IPS-NIHi11 (cell line): ENCODE data around the gene RHNO1.

Experiments
- DNase-seq: peaks from one replicate; pipeline ENCODE4 v3.0.0; 2012; ENCODE audit warnings: mixed read lengths, low spot score

RHNO1 gene, protein sequence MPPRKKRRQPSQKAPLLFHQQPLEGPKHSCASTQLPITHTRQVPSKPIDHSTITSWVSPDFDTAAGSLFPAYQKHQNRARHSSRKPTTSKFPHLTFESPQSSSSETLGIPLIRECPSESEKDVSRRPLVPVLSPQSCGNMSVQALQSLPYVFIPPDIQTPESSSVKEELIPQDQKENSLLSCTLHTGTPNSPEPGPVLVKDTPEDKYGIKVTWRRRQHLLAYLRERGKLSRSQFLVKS

DNA sequence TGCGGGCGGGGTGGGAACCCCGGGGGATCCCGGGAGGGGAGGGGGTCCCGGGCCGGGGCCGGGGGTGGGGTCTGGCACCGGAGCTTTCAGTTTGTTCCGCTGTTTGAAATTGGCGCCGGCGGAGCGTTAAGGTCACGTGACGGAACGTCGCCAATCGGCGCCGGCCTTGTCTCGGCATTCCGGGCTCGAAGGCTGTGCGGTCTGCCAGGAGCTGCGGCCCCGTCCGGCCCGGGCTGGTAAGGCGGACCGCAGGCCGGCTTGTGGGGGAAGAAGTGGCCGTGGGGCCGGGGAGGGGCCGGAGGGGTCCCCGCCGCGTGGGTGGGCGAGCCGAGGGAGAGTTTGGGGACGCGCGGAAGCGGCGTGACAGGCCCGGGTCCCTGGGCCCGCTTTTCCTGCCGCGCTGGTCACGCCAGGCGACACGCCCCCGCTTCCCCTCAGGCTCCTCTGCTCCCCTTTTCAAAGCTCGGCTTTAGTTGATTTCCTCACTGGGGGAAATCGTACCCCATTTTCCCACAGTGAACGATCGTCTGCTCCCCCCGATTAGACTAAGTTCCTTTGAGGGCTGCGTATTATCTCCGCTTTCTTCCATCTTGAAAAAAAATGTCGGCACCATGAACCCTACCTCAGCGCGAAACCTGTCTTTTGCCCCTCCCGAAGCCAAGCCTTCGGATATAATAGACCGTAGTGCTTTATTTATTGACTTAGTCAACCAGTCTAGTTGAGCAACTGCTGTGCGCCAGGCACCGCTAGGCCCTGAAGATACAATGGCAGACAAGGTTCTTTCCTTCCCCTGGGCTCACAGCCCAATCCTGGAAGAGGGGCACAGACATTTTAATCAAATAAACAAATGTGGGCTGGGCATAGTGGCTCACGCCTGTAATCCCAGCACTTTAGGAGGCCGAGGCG lies at the start of gene RHNO1, which contains the start of gene FOXM1:
RHNO1 (plus strand) TSS at position 177 of the 906 bp plus-strand sequence. CDS start 8,144 bp downstream, outside the sequence.
FOXM1 (minus strand) TSS at position 128 of the 906 bp plus-strand sequence. CDS start 2,696 bp downstream, outside the sequence.
- DNase-seq, result peak; percentile 98

DNA sequence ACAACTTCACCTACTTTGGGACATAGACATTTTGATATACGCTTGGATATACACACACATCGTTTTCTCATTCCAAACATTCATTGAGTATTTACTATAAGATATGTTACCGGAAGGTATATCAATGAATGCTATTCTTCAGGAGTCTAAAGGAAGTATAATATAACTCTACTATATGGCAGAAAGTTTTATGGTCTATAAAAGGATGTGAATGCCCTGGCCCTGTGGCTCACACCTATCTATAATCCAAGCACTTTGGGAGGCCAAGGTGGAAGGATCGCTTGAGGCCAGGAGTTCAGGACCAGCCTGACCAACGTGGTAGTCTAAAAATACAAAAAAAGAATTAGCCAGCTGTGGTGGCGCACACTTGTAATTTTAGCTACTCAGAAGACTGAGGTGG lies 47.7 kb upstream of the RHNO1 start:
- DNase-seq, result no peak

DNA sequence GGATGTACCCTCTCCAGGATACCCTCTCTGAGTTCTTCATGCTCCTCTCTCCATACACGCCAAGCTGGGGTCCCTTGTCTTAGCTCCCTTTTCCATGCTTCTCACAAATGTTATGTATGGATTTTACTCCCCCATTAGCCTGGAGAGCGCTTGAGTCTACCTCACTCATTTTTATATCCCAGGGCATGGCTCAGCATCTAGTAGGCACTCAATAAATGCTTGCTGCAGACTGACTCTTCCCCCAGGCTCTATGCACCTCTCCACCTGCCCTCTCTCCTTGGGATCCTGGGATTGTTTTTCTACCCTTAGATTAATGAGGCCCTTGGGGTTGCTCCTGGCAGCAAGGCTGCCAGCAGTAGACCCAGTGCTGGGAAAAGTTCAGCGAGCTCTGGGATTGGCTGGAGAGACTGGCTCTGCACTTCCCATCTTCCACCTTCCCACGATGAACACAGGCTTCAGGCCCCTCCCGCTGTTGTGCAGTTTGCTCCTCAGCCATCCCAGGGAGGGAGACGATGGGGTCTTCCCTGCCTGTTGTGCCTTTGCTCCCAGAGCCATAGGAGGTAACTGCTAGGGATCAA lies 44.4 kb upstream of the RHNO1 start:
- DNase-seq, result no peak

DNA sequence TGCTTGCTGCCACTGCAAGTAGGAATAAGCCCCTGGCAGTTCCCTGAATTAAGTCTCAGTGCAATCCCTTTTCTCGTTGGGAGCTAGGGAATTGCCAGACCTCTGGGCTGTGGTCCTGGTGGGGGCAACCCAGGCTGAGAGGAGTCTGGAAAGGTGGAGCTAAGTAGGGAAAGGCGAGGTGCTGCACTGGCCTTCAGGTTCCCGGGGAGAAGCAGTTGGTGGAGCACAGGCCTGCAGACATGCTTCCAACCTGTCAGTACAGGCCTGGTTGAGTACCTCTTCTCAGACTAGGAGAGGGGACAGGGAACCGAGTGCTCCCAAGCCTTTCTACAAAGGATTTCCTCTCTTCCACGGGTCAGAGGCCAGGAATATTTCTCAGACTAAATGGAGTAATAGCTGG lies 43.7 kb upstream of the RHNO1 start:
- DNase-seq, result no peak

DNA sequence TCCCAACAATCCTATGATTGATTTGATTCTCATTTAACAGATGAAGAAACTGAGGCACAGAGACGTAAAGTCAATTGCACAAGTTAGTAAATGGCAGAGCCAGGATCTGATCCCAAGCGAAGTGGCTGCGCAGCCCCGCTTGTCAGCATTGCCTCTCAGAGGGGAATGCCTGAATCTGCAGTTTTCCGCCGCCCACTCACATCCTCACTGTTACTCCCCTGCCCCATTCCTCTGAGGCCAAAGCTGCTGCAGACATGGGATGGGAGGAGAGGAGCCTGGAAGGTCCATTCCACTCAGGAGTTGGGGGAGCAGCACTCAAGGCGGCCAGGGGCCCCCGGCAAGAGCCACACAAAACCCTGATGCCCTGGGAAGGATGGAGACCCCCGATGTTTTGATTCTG lies 43.2 kb upstream of the RHNO1 start:
- DNase-seq, result no peak

DNA sequence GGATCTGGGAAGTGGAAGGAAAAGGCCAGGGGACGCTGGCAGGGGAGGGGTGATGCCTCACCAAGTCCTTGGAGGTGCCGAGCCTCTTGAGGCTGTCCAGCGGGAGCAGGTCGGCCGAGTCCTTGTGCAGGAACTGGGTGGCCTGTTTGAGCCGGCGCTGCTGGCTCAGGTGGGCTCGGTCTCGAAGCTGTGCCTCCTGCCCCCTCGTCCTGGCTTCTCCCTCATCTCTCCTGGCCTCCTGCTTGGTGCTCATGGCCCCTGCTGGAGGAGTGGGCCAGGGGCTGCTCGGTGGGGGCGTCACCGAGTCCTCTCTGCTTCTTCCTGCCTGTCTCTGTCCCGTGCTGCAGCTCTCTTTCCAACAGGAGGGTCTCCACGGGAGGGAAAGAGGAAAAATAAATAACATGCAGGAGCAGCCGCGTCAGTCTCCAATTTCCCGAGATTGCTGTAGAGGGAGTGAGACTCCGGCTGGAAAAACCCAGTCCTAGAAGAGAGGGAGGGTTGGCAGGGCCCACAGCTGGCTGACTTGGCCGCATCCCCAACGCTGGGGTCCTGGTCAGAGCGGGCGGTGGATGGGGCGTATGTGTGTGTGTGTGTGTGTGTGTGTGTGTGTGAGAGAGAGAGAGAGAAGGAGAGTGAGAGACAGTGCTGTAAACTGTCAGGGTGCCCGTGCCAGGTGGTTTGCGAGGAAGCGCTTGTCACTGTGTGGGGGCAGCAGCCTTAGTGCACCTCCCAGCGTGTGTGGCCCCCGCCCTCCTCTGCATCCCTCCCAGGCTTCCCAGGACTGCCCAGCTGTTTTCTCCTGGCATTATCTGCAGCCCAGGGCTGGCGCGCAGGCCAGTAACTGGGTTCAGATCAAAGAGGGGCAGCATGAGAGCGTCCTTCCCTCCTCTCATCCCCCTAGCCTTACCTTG lies 42.2 kb upstream of the RHNO1 start, which contains the start of gene NRIP2:
NRIP2 (minus strand) TSS at position 455 of the 911 bp plus-strand sequence; CDS start at position 403, 52 bp downstream.
- peak; percentile 69 for DNase-seq

DNA sequence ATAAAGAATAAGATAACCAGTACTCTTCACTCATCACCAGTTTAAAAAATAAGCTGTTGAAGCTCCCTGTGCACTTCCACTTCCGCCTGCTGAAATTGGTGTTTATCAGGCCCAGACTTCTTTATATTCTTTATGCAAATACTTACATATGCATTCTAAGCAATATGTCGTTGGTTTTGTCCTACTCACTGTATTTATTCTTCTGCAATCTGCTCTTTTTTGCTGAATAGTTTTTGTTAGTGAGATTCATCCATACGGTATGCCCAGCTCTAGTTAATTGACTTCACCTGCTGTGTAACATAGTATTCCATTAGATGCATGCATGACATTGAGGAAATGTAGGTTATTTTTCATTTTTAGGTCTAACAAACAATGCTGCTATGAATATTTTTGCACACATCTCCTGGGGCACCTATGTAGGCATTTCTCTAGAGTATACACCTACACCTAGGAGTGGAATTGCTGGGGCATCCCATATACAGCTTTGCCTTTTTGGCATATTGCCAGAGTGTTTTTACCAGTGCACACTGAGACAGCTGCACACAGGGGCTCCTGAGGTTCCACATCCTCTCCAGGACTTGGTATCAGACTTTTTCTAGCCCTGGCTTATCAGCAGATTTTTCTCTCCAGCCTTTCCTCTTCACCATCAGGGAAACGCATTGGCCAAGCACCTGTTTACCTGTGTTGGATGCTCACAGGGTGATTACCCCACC lies 41.2 kb upstream of the RHNO1 start:
- no peak for DNase-seq

DNA sequence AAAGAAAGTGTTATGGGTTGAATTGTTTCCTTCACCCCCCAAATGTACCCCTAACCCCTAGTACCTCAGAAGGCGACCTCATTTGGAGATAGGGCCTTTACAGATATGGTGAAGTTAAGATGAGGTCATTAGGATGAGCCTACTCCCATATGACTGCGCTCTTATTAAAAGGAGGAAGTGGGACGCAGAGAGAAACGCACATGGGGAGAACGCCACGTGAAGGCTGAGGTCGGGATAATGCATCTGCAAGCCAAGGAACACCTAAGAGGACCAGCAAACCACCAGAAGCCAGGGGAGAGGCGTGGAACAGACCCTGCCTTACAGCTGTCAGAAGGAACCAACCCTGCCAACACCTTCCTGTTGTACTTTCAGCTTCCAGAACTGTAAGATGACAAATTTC lies 40.4 kb upstream of the RHNO1 start:
- DNase-seq, result no peak

DNA sequence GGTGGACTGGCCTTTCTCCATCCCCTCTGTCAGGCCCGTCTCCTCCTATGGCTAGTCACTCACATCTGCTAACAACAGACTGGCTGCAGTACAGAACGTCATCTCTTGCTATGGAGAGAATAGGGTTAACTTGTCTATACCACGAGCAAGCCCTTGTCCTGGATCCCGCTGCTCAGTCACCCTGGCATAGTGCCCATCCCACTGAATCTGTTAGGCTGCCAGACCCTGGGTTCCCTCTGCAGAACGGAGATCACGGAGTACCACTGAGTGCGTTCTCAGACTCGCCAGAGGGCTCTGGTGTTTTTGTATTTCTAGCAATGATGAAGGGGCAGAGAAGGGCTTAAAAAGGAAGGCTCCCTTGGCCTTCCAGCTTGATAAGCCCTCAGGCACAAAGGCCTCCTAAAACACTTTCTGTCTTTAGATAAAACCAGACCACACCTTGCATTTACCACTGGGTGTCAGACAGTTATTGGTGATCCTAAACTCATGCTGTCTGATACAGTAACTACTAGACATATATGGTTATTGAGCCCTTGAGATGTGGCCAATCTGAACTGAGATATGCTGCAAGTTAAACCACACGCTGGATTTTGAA lies 35.9 kb upstream of the RHNO1 start:
- no peak for DNase-seq

DNA sequence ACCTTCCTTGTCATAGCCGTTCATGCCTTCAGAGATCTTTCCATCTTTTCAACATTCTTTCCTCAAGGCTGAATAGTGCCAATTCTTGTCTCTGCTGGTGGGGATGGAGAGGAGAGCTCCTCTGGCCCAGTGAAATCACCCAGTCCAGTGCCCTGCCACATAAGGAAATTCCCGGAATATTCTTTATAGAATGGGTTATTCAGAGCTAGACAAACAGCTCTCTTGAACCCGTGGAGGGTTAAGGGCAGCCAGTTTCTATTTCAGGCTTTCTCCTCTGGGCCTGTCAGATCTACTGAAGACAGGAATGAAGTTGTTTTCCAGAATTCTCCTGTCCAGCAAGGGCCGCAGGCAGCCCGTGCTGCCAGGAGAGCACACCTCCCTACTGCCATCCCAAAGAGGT lies 34.1 kb upstream of the RHNO1 start:
- no peak for DNase-seq

DNA sequence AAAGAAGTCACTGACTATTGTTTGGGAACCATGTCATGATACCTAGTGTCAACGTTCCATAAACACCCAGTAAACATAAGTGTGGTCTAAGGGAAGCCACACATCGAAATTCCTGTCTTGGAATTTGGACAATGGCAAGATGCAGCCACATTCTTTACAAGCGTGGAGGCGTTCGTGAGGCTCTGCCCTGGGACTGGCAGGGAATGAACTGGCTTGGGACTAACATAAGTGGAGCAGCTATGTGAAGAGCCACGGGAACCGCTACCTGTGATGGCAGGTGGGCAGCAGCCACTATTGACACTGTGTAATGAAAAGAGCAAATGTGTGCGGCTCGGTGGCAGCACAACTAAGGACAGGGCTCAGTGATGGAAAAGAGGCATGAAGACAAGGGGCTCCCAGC lies 32.2 kb upstream of the RHNO1 start:
- no peak for DNase-seq

DNA sequence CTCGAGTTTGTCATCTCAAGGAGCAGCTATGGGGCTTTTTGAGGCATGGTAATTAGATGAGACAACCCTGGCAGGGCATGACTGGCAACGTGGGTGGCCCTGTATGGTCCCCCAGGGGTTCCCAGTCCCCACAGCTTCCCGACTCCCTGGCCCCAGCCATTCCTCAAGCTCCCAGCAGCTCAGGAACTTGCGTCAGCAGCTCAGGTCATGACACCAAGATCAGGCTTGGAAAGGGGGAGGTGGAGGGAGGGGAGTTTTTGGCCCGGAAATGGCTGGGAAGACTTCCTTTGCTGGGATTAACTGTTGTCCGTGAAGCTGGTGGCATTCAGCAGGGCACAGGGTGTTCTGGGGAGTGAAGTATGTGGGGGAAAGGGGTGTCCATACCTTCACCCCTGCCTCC lies 31.7 kb upstream of the RHNO1 start:
- no peak for DNase-seq

DNA sequence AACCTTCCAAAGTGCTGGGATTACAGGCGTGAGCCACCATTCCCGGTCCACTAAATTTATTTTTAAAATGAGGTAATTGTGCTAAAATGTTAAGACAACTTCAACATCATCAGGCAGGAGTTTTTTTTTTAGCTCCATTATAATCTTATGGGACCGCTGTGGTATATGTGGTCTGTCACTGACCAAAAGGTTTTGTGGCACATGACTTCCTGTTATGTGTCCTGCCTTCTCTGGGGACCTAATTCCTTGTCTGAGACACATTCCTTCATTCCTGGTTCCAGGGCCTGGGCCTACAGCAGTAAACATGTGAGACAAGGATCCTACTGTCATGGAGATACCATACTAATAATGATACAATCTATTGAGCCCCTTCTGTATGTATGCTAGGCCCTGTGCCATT lies 25.1 kb upstream of the RHNO1 start:
- DNase-seq, result no peak

DNA sequence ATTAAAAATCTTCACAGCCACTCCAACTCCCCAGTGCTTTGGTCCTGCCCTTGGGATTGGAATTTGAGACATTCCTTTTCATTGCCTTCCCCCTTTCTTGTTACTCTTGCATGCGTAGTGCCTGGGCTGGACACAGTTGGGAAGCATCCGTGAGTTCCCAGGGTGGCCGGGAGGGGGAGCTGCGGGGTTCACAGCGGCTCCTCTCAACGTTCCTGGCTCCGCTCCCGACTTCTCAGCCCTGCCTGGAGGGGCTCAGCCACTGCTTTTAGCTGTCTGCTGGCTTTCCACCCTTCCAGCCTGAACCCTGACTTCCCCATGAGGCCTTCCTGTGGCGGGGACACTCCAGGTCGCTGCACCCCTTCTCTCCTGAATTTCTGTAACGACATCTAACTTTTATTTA lies 23.4 kb upstream of the RHNO1 start:
- DNase-seq, result peak; percentile 96

DNA sequence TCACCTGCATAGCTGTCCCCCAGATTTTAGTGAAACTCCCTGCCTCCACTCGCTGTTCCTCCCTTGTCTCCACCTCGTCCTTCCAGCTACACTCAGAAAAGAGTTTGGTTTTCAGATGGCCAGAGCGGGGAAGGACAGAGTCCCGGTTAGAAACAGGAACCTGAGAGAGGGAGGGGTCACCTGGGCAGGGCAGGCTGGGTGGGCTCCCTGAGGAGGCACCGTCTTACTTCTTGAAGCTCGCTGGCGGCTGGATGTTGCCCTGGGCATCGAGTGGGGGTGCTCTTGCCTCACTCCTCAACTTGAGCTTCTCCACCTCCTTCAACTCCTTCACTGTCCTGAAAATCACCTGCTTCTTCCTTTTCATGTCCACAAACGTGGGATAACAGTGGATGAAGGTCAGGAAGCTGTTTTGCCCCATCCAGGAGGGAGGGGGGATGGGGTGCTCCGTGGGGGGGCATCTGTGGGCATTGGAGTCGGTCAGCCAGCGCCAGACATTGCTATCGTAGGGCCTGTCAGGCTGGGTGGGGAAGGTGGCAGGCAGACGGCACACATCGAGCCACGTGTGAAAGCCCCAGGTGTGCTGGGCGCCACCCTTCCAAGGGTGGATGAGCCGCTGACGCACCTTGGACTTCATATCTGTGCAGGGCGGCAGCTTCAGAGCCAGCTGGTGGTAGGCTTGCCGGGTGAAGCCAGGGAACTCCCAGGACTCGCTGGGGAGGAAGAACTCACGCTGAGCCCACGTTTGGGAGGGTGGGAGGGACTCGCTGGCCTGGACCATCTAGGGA lies 22.2 kb upstream of the RHNO1 start:
- DNase-seq, result no peak

DNA sequence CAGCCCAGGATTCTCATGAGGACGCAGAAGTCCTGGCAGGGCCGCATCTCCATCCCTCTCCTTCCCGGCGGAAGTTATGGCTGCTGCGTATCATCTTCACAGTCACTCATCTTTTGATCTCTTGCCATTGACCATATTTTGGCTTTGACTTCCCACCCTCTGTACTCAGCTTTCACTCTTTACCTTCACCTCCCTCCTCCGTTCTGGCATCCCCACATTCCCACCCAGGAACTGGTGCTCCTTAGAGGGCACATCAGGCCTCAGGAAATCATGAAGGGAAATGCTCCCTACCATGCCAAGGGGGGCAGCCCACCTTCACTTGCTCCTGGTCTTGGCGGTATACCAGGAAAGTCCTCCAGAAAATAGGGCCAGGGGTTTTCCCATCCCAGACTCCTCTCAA lies 21.5 kb upstream of the RHNO1 start:
- DNase-seq, result no peak

DNA sequence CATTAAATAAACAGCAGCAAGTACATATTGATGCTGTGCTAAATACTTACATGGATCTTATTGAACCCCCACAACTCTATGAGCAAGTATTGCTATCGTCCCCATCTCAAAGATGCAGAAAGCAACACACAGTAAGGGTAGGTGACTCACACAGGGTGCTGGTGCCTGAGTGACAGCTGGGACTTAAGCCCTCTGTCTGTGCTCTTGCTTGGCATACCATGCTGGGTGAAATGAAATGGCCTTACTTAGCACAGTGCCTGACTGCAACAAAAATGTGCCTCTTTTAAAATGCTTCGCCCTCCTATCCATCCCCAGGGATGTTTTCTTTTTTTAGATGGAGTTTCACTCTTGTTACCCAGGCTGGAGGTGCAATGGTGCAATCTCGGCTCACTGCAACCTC lies 21.0 kb upstream of the RHNO1 start:
- DNase-seq, result no peak

DNA sequence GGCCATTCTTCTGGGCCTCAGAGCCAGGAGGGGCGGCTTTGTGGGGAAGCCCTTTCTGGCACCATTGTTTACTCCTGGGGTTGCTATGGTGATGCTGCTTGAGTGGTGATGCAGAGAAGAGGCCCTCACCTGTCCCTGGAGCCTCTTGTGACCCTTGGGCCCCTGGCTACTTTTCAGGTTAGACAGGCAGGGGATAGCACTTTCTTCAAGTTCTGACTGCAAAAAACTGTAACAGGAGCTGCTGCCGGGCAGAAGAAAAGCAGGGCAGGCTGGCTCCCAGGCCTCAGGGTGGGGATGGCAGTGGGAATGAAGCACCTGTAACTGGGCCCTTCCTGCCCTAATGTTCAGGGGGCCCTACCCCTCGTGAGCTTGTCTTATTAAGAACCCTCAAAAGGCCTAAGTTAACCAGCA lies 20.0 kb upstream of the RHNO1 start, which contains the start of gene TEX52:
TEX52 (minus strand) TSS at position 19 of the 411 bp plus-strand sequence; CDS start at position 6, 13 bp downstream.
- peak; percentile 72 for DNase-seq

DNA sequence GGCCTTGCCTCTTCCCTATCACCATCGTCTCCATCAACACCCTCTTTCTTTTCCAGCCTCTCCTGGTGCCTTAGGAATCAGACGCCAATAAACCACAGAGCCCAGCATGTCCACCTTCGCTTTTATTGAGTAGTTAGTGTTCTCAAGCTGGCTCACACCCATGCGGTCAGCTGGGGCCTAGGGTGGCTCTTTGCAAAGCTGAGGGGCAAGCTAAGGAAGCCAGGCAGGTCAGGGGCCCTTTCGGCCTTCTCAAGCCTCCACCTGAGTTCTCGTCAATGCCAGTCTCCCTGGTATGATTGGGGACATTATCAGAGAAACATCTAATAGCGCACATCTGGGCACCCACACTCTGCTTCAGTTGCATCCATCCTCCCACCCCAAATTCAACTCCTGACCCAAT lies 19.4 kb upstream of the RHNO1 start:
- no peak for DNase-seq

DNA sequence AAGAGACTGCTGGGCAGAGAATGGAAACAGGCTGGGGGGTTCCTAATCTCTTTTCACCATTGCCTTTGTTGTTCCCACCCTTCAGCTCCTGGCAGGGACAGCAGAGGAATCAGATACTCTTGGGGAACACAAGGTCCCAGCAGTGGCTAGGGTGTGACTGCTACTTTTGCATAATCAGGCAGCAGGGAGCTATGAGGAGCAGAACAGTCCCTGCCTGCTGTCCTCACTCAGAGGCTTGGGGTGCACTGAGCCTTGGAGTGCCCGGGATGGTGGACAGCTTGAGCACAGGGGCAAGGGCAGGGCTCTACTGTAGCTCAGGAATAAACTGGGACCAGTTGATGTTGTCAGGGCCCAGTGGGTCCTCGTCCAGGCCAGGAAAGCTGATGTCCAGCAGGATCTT lies 18.7 kb upstream of the RHNO1 start:
- no peak for DNase-seq
